Muscle of arm (tissue), 12 donors: ENCODE results near the gene NAT16. TPM values are rescaled to one million over a fixed set of nuclear protein-coding genes. Genes with fewer than 3 reads are reported as not detected.

Experiments
- DNase-seq: peaks from one replicate; pipeline ENCODE4 v3.0.0-alpha.2; 2013
- polyA plus RNA-seq, 12 donors: library from polyadenylated mRNA; unstranded; fragments of 120-200 nt; gene quantifications; one replicate each; pipeline ENCODE4 v1.2.1, GENCODE V29; 2013; ENCODE audit not compliant: insufficient read length in 12 of 12

Gene NAT16
- polyA plus RNA-seq, 12 donors: 0.11 to 0.15 TPM; not detected in 10

- DNase-seq: no peak
Observed at GRCh38 chr7:101171442-101171837, 8.7 kb downstream of the NAT16 start.

DNA sequence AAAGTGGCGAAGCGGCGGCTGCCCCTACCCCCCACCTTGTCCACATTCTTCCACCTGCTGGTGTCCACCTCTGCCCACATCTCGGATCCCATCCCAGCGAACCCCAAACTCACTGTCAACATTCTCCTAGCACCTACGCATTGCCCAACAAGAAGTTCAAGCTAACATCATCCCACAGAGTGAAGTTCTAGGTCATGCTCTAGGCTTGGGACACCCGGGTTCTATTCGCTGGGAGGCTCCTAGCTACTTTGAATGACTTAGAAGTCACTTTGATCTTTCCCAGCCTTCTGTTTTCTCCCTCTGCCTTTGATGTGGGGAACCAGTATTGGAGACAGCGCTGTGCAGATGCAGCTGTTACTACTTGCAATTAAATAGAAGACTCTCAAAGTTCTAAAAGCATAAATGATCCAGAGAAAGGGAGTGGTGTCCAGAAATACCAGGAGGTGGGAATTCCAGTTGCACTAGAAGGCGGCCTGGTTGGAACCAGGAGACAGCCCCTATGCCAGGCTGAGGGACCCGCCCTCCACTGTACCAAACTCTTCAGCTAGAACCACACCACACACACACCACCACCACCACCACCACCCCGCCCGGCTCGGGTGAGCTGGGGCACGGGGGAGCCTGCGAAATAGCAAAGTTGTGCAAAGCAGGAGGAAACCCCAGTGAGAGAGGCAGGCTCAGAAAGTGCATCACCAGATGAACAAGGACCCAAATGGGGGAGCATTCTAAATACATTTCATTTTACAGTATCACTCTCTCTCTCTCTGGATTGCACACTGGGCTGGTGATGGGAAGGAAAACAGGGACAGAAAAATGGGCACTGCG, 9.3 kb downstream of the NAT16 start:
- no peak for DNase-seq

- DNase-seq: peak; percentile 54
Observed at GRCh38 chr7:101169838-101170551, 10.1 kb downstream of the NAT16 start.

DNA sequence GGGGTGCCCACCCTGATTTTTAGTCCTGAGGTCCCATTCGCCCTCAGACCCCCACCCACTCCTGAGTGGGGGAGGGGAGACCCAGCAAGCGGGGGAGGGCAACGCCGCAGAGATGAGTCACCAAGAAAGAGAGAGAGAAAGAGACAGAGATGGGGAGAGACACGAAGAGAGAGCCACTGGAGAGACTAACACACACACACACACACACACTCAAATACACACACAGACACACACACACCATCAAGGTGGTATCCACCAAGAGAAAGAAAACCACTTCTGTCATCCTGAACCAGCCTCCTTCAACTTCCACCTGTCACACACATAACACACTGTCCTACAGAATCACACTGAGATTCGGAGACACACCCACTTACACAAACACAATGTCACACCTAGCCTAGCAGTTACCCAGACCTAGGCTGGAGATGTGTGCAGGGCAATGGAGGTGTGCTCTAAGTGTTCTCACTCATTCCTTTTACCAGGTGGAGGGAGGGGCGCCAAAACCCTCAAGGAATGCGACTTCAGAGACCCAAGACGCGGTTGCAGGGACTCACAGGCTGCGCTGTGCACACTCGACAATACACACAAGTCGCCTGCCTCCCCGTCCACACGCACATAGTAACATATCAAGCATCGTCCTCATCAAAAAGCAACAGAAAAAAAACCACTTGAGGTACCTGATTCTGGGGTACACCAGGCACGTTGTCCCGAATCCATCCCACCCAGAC, 10.8 kb downstream of the NAT16 start:
- DNase-seq: no peak

- no peak for DNase-seq
Observed at GRCh38 chr7:101168412-101169049, 11.6 kb downstream of the NAT16 start.

DNA sequence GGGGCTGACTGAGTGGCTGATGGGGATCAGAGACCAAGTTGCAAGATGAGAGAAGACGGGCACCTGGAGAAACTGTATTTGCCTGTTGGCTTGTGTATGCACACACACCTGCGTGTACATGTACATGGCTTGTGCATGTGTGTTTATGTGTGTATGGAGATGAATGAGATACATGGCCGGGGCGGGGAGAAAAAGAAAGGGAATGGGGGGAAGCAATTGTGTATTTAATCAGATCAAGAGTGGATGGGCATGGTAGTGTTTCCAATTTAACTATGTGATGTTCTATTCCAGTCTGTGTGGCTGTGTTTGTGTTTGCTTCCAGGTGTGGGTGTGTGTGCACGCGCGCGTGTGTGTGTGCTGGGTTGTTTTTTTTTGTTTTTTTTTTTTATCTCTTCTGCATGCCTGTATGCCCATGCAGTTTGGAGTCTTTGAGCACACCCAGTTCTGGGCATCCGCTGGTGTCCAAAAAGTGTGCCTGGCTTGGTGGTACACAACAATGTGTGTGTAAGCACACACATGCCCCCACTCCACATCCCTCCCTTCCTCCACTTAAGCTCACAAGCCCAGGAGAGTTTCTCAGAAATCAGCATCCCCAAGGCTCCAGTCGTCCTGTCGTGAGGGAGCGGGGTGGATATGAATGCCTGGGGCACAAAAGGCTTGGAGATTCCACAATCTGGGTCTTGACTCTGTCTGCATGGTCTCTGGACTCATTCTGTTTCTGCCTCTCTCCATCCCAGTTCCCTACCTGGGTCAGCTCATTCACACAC, 12.3 kb downstream of the NAT16 start:
- DNase-seq: no peak

- no peak for DNase-seq
Observed at GRCh38 chr7:101166909-101167644, 13.0 kb downstream of the NAT16 start.

DNA sequence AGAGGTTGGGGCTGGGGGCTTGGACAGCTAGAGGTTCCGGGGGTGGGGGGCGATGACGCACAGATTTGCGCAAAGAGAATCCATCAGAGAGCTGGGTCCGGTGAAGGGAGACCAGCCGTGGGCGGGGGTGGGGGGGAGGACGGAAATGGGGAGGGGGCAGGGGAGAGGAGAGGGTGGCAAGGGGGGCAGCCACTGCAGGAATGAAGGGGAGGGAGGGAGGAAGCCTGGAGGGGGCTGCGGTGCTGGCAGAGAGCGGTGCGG, 13.5 kb downstream of the NAT16 start:
- DNase-seq: no peak

DNA sequence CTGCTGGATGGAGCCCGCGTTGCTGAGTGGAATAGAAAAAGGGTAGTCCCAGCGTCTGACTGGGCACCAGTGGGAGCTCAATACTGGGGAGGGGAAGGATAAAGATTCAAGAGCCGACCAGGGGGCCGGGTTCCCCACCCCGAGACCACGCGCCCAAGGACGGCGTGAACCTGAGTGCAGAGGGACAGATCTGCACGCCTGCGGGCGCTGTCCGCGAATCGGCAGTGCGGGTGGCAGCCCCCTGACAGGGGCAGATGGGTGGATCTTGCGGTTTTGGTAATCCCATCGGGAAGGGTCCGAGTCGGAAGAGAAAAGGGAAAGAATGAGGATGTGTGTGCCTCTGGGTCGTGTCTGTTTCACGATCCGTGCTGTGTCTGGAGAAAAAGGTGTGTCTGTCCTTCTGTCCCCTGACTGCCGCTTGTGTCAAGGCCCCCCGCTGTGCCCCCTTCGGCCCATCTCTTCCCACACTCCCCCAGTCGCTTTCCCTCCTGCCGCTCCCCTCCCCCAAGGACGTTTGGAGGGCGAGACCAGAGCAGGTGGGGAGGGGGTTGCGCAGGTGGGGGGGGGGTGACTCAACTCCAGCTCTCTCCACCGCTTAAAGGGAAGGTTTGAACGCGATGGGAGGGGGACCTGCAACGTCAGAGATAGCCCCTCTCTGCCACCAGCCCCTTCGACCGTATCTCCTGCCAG, 14.0 kb downstream of the NAT16 start:
- no peak for DNase-seq

GRCh38 chr7:101165075-101165957, 14.8 kb downstream of the NAT16 start, which contains the start of gene VGF:
Gene VGF (minus strand): TSS chr7:101165569. CDS start chr7:101164843, 726 bp downstream.
- peak; percentile 90 for DNase-seq

DNA sequence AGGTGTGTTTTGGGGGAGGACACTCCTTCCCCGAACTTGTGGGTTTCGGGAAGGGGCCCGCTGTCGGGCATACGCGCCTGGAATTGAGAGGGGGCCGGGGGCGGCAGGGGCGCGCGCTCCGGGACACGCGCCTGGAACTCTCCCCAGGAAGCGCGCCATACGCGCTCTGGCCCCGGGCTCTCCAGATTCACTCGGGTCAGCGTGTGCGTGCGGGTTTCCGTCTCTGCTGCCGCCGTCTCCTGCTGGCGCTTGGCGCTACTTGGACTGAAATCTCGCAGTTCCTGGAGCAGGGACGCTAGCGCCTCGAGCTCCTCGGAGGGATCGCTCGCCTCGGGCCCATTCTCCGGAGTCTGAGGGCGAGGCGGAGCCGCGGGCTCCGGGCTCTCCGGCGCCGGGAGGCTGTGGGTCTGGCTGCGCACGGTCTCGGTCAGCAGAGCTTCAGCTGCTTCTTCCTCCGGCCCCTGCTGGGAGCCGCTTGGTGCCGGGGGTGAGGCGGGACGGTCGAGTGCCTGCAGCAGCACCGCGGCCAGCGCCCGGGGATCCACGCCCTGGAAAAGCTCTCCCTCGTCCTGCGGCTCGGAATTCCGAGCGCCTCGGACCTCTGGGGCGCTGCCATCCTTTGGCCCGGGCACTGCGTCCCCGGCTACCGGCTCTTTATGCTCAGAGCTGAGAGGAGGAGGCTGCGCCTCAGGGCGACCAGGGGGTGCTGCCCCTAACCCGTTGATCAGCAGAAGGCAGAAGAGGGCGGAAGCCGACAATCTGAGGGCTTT, 15.8 kb downstream of the NAT16 start:
- no peak for DNase-seq

DNA sequence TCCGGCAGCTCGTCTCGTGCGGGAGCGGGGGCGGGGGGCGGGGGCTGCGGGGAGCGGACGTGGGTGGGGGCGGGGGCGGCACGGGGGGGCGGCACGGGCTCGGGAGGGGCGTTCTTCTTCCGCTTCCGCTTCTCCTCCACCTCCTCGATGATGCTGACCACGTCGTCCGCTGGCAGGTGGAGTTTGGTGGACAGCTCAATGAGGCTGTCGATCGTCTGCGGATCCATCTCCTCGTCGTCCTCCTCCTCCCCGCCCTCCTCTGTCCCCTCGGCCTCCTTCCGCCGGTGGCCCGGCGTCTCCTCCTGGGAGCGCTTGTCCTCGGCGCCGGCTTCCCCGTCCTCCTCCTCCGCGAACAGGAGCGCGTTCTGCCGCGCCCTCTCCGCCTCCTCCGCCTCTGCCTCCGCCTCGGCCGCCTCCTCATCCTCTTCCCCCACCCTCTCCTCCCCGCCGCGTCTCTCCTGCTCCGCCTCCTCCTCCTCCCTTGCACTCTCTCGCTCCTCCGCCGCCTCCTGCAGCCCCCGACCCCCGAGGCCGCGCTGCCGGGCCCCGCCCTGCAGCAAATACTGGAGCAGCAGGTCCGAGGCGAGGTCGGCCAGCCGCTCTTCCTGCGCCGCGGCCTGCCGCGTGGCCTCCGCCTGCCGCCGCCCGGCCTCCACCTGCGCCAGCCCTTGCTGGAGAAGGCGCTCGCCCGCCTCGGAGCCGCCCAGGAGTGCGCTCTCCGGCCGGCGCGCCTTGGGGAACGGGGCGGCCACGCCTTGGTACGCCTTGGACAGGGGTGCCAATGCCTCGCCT, 16.6 kb downstream of the NAT16 start:
- DNase-seq: no peak

DNA sequence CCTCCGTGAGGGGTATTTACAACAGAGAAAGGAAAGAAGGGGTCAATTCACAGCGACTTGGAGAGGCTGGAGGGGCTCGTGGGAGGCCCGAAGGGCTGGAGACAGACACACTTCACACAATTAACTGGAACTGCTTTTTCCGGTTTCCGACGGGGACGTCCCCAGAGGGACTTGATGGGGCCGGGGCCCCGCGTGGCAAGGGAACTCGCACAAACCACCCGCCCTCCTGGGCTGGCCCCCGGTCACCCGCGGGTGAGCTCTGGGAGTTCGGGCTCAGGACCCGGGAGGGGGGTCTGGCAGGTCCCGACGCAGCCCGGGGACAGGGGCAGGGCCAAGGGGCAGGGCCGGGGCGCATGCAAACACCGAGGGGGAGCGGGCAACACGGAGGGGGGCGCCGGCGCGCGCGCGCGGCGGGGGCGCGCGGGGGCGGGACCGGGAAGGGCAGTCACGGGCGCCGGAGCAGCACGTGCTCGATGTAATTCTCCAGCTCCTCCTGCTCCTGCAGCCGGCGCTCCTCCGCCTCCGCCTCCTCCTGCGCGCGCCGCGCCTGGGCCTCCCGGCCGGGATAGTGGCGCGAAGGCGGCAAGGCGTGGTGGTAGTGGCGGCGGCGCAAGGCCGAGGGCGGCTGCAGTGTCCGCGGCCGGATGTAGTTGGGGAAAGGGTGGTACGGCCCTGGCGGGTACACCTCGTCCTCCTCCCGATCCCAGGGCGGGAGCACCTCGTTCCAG, 17.4 kb downstream of the NAT16 start:
- DNase-seq: no peak

DNA sequence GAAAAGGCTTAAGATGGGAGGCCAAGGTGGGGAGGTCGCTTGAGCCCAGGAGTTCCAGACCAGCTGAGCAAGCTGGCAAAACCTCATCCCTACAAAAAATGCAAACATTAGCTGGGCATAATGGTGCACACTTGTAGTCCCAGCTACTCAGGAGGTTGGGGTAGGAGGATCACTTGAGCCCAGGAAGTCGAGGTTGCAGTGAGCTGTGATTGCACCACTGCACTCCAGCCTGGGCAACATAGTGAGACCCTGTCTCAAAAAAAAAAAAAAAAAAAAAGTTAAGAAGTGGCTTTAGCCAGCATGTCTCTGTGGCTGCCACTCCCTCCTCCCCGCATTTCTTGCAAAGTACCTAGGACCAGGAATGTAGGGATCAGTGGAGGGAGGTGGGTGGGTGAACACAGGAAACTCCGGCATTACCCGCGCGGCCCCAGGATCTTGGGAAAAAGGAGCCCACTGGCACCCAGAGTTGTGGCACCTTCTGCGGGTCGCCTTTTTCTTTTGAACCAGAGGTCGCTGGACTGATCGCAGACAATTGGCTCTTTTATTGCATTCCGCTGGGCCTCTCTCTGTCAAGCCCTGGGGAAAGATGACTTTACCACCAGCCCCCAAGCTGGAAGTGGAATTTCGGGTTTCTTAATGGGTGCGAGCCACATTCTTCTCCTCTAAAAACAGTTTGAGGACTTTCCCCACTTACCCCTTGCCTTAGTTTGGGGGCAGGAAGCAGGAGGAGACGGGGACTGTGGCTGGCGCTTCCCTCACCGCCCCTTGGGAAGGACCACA, 18.2 kb downstream of the NAT16 start:
- DNase-seq: no peak

- DNase-seq: no peak
Observed at GRCh38 chr7:101160910-101161309, 19.2 kb downstream of the NAT16 start.
